Activated effector memory CD4-positive, alpha-beta T cell treated with anti-CD3 and anti-CD28 coated beads, Interleukin-2, amount 50 U/mL, for 16 hours (primary cell): ENCODE data around the gene SDE2.
"Not testable (repeated sequence)": the region's sequence is repeated elsewhere in the genome, so short reads cannot be mapped to it uniquely, and the experiment has no call there.

Experiments
- DNase-seq: peaks from one replicate; pipeline ENCODE4 v3.0.0-alpha.2; 2020

Gene SDE2

GRCh38 chr1:225941187-225941941, 57.8 kb downstream of the SDE2 start, which contains the start of gene LEFTY2:
TSS of gene LEFTY2 (minus strand) at chr1:225941220. CDS start at chr1:225941140, 80 bp downstream.
- DNase-seq, result no peak

GRCh38 chr1:225940385-225941151, 58.6 kb downstream of the SDE2 start:
- no peak for DNase-seq

GRCh38 chr1:225939939-225940310, 59.2 kb downstream of the SDE2 start:
- not testable (repeated sequence) for DNase-seq

GRCh38 chr1:225939097-225939938, 59.8 kb downstream of the SDE2 start:
- not testable (repeated sequence) for DNase-seq

- DNase-seq, result no peak
Observed at GRCh38 chr1:225937048-225937968, 61.8 kb downstream of the SDE2 start.

- DNase-seq, result no peak
Observed at GRCh38 chr1:225936523-225936922, 62.6 kb downstream of the SDE2 start.

- DNase-seq, result not testable (repeated sequence)
Observed at GRCh38 chr1:225936086-225936485, 63.1 kb downstream of the SDE2 start.

GRCh38 chr1:225934711-225935110, 64.4 kb downstream of the SDE2 start:
- DNase-seq, result no peak

- no peak for DNase-seq
Observed at GRCh38 chr1:225933072-225933471, 66.1 kb downstream of the SDE2 start.
